Small intestine (tissue), 7 donors: Measurements from ENCODE around the gene ASCC3. TPM values are rescaled to one million over a fixed set of nuclear protein-coding genes. Genes with fewer than 3 reads are reported as not detected.

Experiments used
- DNase-seq, 2 donors: peaks; one replicate each; pipeline versions ENCODE4 v3.0.0 to v3.0.0-alpha.2; 2013
- FAIRE-seq: peaks from 2 replicates; lab custom pipeline; 2012; peaks lifted over from hg19 to GRCh38; lab: Jason Lieb, UNC
- H3K27ac ChIP-seq, 3 donors: one replicate each; pipeline ENCODE4 v1.5.1; 2013; ENCODE audit warnings: low read length in 2 of 3, mild to moderate bottlenecking in 2 of 3, control low read depth in 1 of 3, inconsistent platforms in 1 of 3, low read depth in 1 of 3, moderate library complexity in 1 of 3
- H3K27me3 ChIP-seq, 3 donors: one replicate each; pipeline ENCODE4 v1.6.1; 2013; ENCODE audit warnings: low read length in 3 of 3, inconsistent platforms in 1 of 3; ENCODE audit not compliant: control insufficient read depth in 3 of 3, insufficient read depth in 3 of 3
- H3K36me3 ChIP-seq, 3 donors: one replicate each; pipeline ENCODE4 v1.6.1; 2013; ENCODE audit warnings: low read length in 3 of 3, inconsistent platforms in 1 of 3, low read depth in 1 of 3, mild to moderate bottlenecking in 1 of 3, moderate library complexity in 1 of 3; ENCODE audit not compliant: control insufficient read depth in 3 of 3, insufficient read depth in 2 of 3
- H3K4me1 ChIP-seq, 3 donors: one replicate each; pipeline ENCODE4 v1.6.1; 2013; ENCODE audit warnings: low read length in 2 of 3, inconsistent platforms in 1 of 3, low read depth in 1 of 3, mild to moderate bottlenecking in 1 of 3, moderate library complexity in 1 of 3; ENCODE audit not compliant: control insufficient read depth in 3 of 3, insufficient read depth in 2 of 3
- H3K4me3 ChIP-seq, 3 donors: one replicate each; pipeline ENCODE4 v1.5.1; 2013; ENCODE audit warnings: low read length in 3 of 3, control low read depth in 1 of 3, inconsistent platforms in 1 of 3, low read depth in 1 of 3, mild to moderate bottlenecking in 1 of 3, moderate library complexity in 1 of 3
- H3K9me3 ChIP-seq, 2 donors: one replicate each; pipeline ENCODE4 v1.6.1; 2013; ENCODE audit warnings: low read depth in 1 of 2, low read length in 1 of 2; ENCODE audit not compliant: control insufficient read depth in 2 of 2, insufficient read depth in 1 of 2
- WGBS, 3 donors: extraction: QIAGEN DNeasy Blood & Tissue Kit; methylation state at CpG; one replicate each; pipeline ENCODE4 v1.1.7; 2013; 5-methylcytosine and 5-hydroxymethylcytosine counted together
- polyA plus RNA-seq, 4 donors: library from polyadenylated mRNA; stranded (reverse) in 3 of 4; unstranded in 1 of 4; fragments of 200-250 nt in 3 of 4; fragments of 120-200 nt in 1 of 4; gene quantifications; one replicate each; pipeline versions ENCODE4 v1.2.1 to v1.2.3, GENCODE V29; 2013
- donor health status: healthy with polysubstance abuse.
- donor health status: control.
- donor health status: control.
- donor health status: Bipolar disorder and iron deficiency.
- donor health status: healthy.

The ASCC3 gene
- polyA plus RNA-seq, 4 donors, result 6.8 to 29.0 (median 13.6) TPM

DNA sequence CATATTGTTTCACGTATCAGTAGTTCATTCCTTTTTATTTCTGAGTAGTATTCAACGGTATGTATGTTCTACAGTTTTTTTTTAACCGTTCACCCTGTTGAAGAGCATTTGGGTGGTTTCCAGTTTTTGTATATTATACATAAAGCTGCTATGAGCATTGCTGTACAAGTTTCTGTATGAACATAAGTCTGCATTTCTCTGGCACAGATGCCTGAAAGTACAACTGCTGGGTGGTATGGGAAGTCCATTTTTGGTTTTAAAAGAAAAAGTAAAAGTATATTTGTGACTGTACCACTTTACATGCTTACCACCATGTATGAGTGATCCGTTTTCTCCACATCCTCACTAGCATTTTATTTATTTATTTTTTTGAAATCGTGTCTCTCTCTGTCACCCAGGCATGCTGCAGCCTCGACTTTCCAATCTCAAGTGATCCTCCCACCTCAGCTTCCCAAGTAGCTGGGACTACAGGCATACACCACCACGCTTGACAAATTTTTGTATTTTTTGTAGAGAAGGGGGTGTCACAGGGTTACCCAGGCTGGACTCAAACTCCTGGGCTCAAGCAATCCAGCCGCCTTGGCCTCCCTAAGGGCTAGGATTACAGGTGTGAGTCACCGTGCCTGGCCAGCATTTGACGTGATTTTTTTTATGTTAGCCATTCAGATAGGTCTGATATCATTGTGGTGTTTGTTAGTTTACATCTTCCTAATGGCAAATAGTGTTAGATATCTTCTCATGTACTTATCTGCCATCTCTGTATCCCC lies 405.4 kb downstream of the ASCC3 start:
- Histone ChIP-seq H3K27me3 (peaks cover 0 to 32% (median 8%) of the 10 kb centered on the region in 3 donors), H3K9me3 (no peaks in the 10 kb centered on the region), H3K36me3 (no peaks in the 10 kb centered on the region), H3K4me3 (no peak overlapping the region), H3K4me1 (no peaks in the 10 kb centered on the region), H3K27ac (no peak overlapping the region)
- FAIRE-seq (no peak), DNase-seq (no peak)
- 49 to 71% (median 58%) methylated on average over 10 of the region's 10 CpGs for WGBS, 3 donors

DNA sequence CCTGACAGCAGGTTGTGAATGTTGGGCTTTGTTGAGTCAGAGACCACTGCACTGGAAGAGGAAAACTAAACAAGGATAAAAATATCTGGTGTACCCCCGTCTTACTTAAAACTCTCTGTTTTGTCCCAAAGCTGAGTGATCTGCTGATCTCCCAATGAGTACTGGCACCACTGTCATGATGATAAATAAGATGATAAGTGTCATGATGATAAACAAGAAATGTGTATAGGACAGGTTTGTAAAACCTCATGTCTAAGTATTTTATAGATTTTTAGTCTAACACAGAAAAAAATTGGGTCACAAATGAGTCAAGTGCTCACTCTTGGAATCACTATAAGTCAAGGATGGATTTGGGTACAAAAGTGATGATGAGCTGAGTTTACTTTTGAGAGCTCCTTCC lies 407.9 kb downstream of the ASCC3 start:
- no peak for FAIRE-seq

DNA sequence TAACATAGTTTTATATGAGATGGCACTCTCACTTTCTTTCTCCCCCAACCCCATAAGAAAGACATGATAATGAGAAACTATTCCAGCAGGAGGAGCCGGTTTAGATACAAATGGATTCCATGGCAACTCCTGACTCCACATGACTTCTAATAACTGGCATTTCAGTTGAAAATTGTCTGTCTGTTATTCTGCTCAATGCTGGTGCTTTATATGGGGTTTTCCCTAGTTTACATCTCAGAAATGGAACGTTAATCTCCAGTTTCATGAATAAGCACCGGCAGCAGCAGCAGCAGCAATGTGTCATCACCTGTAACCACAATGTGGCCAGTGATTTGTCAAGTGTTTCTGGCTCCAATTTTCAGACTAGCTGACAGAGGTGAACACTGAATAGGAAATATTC lies 408.5 kb downstream of the ASCC3 start:
- no peaks in the 10 kb centered on the region for H3K4me1 ChIP-seq
- H3K9me3 ChIP-seq, result peaks cover 0 to 2% of the 10 kb centered on the region in 2 donors
- DNase-seq, result no peak
- no peak overlapping the region for H3K27ac ChIP-seq
- H3K36me3 ChIP-seq, result no peaks in the 10 kb centered on the region
- FAIRE-seq, result no peak
- H3K27me3 ChIP-seq, result peaks cover 5 to 62% (median 31%) of the 10 kb centered on the region in 3 donors
- H3K4me3 ChIP-seq, result no peak overlapping the region
- 13 to 21% (median 16%) methylated on average over 3 of the region's 3 CpGs for WGBS, 3 donors

More for the DNA sequence above, 407.9 kb downstream of the ASCC3 start:
- Histone ChIP-seq H3K27ac (no peak overlapping the region), H3K4me1 (no peaks in the 10 kb centered on the region), H3K9me3 (no peaks in the 10 kb centered on the region), H3K36me3 (no peaks in the 10 kb centered on the region), H3K27me3 (peaks cover 5 to 57% (median 26%) of the 10 kb centered on the region in 3 donors), H3K4me3 (no peak overlapping the region)
- DNase-seq, result no peak
- WGBS, 3 donors, result 50 to 57% (median 56%) methylated on average over 1 of the region's 1 CpG

DNA sequence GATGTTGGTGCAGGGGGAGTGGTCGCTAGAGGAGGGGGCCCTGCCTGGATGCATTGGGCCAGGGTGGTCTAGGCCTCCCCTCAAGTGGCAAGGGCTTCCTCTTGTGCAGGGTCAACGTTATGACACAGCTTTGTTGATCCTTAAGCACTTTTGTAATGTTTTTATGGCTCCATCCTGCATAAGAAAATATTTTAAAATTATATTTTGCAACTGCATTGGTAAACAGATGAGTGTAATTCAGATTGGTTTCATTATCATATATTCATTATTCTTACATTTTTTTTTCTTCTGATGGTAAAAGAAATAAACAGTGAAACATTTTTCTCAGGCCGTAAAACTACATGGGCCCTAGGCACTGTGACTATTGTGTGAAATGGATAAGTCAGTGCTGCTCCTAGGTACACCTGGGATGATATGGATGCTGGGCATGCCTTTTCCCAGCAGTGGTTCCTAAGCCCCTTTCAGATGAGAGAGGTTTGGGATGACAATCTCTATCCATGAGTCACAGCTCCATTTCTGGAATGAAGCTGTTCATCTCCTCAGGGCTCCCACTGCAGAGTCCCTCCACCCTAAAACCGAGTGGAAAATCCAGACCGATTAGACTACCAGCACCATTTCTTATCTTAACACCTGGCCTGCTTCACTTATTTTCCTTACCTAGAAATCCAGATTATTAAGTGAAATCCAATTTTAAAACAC lies 410.6 kb downstream of the ASCC3 start:
- H3K9me3 ChIP-seq, result peaks cover 0 to 8% of the 10 kb centered on the region in 2 donors
- no peak for DNase-seq
- no peak for FAIRE-seq
- H3K4me1 ChIP-seq, result no peaks in the 10 kb centered on the region
- WGBS, 3 donors, result 54 to 69% (median 63%) methylated on average over 5 of the region's 5 CpGs
- H3K4me3 ChIP-seq, result no peak overlapping the region
- no peak overlapping the region for H3K27ac ChIP-seq
- peaks cover 5 to 75% (median 45%) of the 10 kb centered on the region in 3 donors for H3K27me3 ChIP-seq
- no peaks in the 10 kb centered on the region for H3K36me3 ChIP-seq

- FAIRE-seq, result no peak
- Histone ChIP-seq H3K9me3 (peaks cover 0 to 8% of the 10 kb centered on the region in 2 donors), H3K4me3 (no peak overlapping the region), H3K36me3 (no peaks in the 10 kb centered on the region), H3K27me3 (peaks cover 10 to 88% (median 56%) of the 10 kb centered on the region in 3 donors), H3K4me1 (peaks cover 0 to 8% (median 3%) of the 10 kb centered on the region in 3 donors), H3K27ac (no peak overlapping the region)
- WGBS, 3 donors, result 10 to 29% (median 24%) methylated on average over 40 to 44 of the region's 44 CpGs
- no peak for DNase-seq
Observed at GRCh38 chr6:100469101-100469859, 411.8 kb downstream of the ASCC3 start.

- WGBS, 3 donors, result 19 to 31% (median 25%) methylated on average over 6 of the region's 6 CpGs
- FAIRE-seq, result no peak
Observed at GRCh38 chr6:100468016-100468622, 413.0 kb downstream of the ASCC3 start.

GRCh38 chr6:100467129-100468015 lies 413.8 kb downstream of the ASCC3 start:
- Histone ChIP-seq H3K27me3 (peaks cover 10 to 95% (median 70%) of the 10 kb centered on the region in 3 donors), H3K4me3 (no peak overlapping the region)
- 7 to 18% (median 9%) methylated on average over 49 of the region's 49 CpGs for WGBS, 3 donors

More at GRCh38 chr6:100468016-100468622, 413.0 kb downstream of the ASCC3 start:
- Histone ChIP-seq H3K27me3 (peaks cover 10 to 94% (median 67%) of the 10 kb centered on the region in 3 donors), H3K36me3 (no peaks in the 10 kb centered on the region), H3K4me3 (no peak overlapping the region), H3K27ac (no peak overlapping the region), H3K9me3 (peaks cover 0 to 8% of the 10 kb centered on the region in 2 donors), H3K4me1 (peaks cover 0 to 8% (median 4%) of the 10 kb centered on the region in 3 donors)
- peak in 1 of 2 donors; percentile 5 for DNase-seq

More at GRCh38 chr6:100467129-100468015, 413.8 kb downstream of the ASCC3 start:
- FAIRE-seq (no peak), DNase-seq (peak in 1 of 2 donors; percentile 50)
- H3K36me3 ChIP-seq, result no peaks in the 10 kb centered on the region
- H3K4me1 ChIP-seq, result peaks cover 0 to 8% (median 4%) of the 10 kb centered on the region in 3 donors
- H3K27ac ChIP-seq, result no peak overlapping the region
- peaks cover 0 to 8% of the 10 kb centered on the region in 2 donors for H3K9me3 ChIP-seq
